HG02970 (cell line): ENCODE results near the gene KMT2C.

Experiments used
- ATAC-seq: cut with Tn5 transposase; IDR thresholded peaks from one replicate; pipeline ENCODE4 v1.9.1; 2021; ENCODE audit warnings: mild to moderate bottlenecking, moderate library complexity, moderate number of reproducible peaks; ENCODE audit not compliant: unreplicated experiment, low FRiP score

The KMT2C gene

DNA sequence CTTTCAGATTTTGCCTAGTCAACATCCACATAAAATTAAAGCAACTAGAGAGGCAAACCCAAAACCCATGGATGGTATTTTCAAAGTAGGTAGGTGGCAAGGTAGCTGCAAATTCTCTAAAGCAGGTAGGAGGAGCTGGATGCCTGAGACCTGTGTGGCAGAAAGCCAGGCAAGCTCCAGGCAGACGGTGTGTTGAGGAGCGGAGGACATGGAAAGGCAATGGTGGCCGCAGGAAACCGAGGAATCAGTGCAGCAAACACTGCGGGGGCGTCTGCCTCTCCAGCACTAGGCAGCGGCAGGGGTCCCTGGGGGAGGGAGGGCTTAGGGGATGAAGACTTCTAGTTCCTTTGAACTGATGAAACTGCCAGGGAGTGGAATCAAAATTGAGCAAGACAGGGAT, 309.1 kb downstream of the KMT2C start:
- no peak for ATAC-seq

DNA sequence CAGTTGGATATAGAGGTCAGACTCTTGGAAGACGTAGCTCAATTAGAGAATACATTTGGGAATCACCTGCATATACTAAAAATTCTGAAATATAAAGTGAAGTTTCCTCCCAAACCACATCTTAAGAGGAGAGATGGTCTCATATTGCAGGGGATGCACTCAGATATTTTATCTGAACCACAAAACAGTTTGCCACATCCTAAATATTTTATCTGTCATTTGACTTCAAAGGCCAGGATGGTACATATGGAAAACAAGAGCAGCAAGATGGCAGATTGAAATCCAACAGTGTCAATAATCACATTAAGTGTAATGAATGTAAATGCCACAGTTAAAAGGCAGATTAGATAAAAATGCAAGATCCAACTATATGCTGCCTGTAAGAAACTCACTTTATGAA, 313.3 kb downstream of the KMT2C start:
- ATAC-seq = no peak

GRCh38 chr7:152121432-152121831, 314.4 kb downstream of the KMT2C start:
- no peak for ATAC-seq

GRCh38 chr7:152120776-152121175, 315.0 kb downstream of the KMT2C start:
- no peak for ATAC-seq

DNA sequence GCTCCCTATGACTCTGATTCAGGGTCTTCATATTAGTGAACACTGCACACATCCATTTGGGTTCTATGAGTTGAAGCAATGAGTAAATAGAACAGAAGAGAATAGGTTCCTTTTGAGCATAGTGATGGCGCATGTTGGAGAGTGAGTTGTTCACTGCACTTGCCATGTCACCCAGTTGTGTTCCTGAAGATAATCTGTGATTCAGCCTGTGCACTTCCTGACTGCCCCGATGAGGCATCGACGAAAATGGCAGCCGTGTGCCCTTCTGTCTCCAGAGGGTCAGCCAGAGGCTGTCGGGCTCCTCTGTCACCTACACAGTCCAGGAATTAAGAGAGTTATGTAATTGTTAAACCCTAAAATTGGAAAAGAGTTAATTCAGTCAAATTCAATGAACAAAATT, 315.6 kb downstream of the KMT2C start:
- ATAC-seq = no peak

DNA sequence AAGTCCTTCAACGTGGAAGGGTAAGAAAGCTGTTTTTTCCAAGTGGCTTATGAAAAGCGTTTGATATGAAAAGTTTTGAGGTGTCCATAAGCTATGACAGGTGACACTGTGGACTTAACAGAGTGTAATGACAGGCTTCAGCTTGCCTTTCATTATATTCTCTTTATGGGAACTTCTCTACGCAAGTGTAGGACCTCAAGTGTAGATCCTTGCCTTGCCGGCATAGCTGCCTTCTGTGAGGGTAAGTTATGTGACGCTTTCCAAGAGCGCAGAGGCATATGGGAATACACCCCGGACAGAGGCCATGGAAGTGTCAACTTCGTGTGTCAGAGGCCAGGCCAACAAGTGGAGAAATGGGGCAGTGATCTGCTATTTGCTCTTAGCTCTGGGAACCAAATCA, 318.4 kb downstream of the KMT2C start:
- no peak for ATAC-seq

GRCh38 chr7:152115021-152115718, 320.6 kb downstream of the KMT2C start:
- no peak for ATAC-seq

DNA sequence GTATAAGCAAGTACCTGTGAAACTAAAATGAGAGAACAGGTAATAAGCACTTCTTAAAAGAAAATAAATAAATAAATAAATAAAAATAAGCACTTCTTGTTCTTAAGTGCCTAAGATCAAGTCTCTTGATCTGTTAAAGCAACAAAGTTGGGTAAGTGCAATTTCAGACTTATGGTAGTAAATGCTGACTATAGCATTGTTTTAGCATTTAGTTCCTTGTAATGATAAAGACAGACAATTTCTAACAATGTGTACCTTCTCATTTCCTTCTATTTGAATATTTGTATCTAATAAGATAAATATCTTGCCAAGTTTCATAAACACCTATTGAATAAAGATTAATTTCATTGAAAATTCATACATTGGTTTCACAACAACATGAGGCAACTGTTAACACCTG, 323.0 kb downstream of the KMT2C start:
- ATAC-seq = no peak

DNA sequence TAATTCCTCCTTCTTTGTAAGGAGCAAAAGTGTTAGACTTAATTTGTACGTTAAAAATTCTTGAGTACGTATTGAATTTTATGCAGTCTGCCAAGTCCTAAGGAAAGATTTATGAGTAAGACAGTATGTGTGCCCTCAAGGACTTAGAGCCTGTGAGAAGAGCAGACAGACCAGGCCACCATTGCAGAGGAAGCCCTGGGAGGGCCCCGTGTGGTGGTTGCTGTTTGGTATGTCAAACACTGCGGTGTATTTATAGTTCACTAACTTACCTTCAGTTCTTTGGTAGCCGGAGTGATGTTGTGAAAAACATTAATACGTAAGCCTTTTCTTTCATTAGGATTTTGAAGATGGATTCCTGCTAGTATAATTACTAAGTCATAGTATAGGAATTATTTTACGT, 327.4 kb downstream of the KMT2C start:
- no peak for ATAC-seq

GRCh38 chr7:152107945-152108344, 327.9 kb downstream of the KMT2C start:
- ATAC-seq = no peak

GRCh38 chr7:152106990-152107389, 328.8 kb downstream of the KMT2C start:
- ATAC-seq = no peak

GRCh38 chr7:152105205-152105604, 330.6 kb downstream of the KMT2C start:
- ATAC-seq = no peak

GRCh38 chr7:152103691-152104090, 332.1 kb downstream of the KMT2C start:
- no peak for ATAC-seq

- no peak for ATAC-seq
These were observed 332.7 kb downstream of the KMT2C start for GRCh38 chr7:152103066-152103465.

DNA sequence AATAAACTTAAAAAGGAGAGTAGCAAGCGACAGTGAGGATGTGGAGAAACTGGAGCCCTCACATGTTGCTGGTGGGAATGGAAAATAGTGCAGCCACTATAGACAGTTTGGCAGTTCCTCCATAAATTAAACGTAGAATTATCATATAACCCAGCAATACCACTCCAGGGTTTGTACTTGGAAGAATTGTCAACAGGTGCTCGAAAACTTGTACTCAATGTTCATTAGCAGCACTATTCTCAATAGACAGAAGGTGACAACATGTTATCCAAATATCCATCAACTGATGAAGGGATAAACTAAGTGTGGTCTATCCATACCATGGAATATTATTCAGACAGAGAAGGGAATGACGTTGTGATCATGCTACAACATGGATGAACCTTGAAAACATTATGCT, 338.5 kb downstream of the KMT2C start:
- ATAC-seq = no peak

DNA sequence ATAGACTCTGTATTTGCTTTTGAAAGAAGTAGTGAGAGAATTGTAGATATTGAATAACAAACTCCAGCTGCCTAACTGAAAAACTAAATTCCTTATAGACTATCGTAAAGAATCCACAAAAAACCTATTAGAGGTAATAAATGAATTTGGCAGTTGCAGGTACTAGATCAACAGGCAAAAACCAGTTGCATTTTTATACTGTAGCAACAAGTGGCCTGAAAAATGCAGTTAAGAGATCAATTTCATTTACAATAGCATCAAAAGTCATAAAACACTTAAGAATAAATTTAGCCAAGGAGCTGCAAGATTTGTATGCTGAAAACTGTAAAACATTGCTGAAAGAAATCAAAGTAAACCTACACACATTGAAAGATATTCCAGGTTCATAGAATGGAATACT, 340.0 kb downstream of the KMT2C start:
- no peak for ATAC-seq

DNA sequence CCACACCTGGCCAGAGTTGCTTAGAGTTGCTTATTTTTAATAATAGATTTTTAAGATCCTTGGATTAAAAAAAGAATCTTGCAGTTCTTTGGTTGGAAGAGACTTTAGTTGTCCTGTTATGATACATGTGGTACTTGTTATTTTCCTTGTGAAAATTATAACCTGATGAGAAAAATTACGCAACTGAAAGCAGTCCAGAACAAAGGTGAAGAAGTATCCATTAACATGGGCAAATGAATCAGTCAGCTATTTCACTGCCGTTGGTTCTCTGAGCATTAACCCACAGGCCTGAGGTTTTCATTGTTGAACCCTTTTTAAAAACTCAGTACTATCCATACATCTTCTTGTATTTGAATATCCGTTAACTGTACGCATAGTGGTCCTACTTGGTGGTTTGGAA, 342.1 kb downstream of the KMT2C start:
- ATAC-seq = no peak

GRCh38 chr7:152090747-152091146, 345.1 kb downstream of the KMT2C start:
- ATAC-seq = no peak

GRCh38 chr7:152089183-152089582, 346.6 kb downstream of the KMT2C start:
- no peak for ATAC-seq

GRCh38 chr7:152086513-152086912, 349.3 kb downstream of the KMT2C start:
- ATAC-seq = no peak

- no peak for ATAC-seq
These were observed 350.7 kb downstream of the KMT2C start for GRCh38 chr7:152085131-152085530.
